Erythroblast (primary cell): ENCODE results near the gene BCL2A1.

Source experiments
- GATA1 ChIP-seq: IDR thresholded peaks from 2 replicates; pipeline ENCODE4 v1.6.1; 2011; ENCODE audit warnings: low read depth, mild to moderate bottlenecking, control low read depth, low read length, moderate library complexity
- POLR2A ChIP-seq: IDR thresholded peaks from 2 replicates; pipeline ENCODE4 v1.6.1; 2011; ENCODE audit warnings: mild to moderate bottlenecking, low read length

DNA sequence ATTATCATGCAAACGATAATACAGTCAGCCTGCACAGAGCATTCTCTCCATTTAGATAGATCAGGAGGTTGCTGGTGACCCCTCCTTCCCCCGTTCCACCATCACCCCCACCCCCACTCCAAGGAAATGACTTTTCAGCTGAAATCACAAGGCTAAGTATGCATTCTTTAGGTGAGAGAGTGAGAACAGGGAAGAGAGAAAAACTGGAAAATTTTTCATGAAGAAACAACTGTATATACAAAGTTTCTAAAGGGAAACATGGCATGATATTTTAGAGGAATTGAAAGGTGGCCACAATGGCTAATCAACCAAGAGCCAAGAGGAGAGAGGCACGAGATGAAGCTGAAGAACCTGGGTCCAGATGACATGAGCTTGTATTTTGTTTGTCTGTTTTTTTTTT lies 22.2 kb downstream of the BCL2A1 start:
- TF ChIP-seq POLR2A (no peak), GATA1 (no peak)
